GM06990 (cell line): Measurements from ENCODE around the gene MYO15A.

ENCODE experiments used
- DNase-seq: peaks from one replicate; pipeline ENCODE4 v3.0.0-alpha.2; 2011; ENCODE audit not compliant: insufficient read length; ENCODE audit errors: extremely low read depth
- H3K27me3 ChIP-seq: replicated peaks from 2 replicates; pipeline ENCODE4 v1.6.0; 2011; ENCODE audit warnings: low read length; ENCODE audit not compliant: control insufficient read depth, insufficient read depth
- H3K36me3 ChIP-seq: 2 replicates; pipeline ENCODE4 v1.5.1; 2011; ENCODE audit warnings: low read length; ENCODE audit not compliant: control insufficient read depth, insufficient read depth
- H3K4me3 ChIP-seq: replicated peaks from 2 replicates; pipeline ENCODE4 v1.5.1; 2011; ENCODE audit warnings: low read depth, mild to moderate bottlenecking, control low read depth, low read length
- CTCF ChIP-seq: IDR thresholded peaks from 2 replicates; pipeline ENCODE4 v1.5.1; 2011; ENCODE audit warnings: low read length, control low read depth, mild to moderate bottlenecking, inconsistent platforms; ENCODE audit not compliant: insufficient read depth, poor library complexity, severe bottlenecking

MYO15A gene

GRCh38 chr17:18145811-18146210 is 37.3 kb downstream of the MYO15A start:
- TF ChIP-seq CTCF: no peak
- DNase-seq: no peak
- H3K4me3 ChIP-seq: no peak overlapping the region
- H3K27me3 ChIP-seq: no peaks in the 10 kb centered on the region; the same call in 1 of the 2 replicates
- no peaks in the 10 kb centered on the region for H3K36me3 ChIP-seq

DNA sequence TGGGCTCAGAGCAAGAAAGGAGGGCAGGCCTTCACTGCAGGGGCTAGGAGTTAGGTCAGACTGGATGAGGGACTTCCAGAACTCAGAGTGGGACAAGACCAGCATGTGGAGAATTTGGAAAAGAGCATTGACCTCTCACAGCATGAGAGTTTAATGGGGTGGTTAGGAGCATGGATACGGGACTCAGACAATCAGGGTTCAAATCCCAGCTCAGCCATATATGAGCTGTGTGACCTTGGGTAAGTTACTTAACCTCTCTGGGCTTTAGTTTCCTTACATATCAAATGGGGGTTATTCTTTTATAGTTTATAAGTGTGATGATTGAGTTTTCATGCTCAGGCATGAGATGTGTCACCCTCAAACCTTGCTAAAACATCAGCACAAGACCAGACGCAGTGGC is 37.7 kb downstream of the MYO15A start:
- DNase-seq: no peak
- no peaks in the 10 kb centered on the region; the same call in 1 of the 2 replicates for H3K27me3 ChIP-seq
- TF ChIP-seq CTCF: no peak
- no peaks in the 10 kb centered on the region for H3K36me3 ChIP-seq
- no peak overlapping the region for H3K4me3 ChIP-seq

- Histone ChIP-seq H3K27me3 (no peaks in the 10 kb centered on the region; the same call in 1 of the 2 replicates), H3K4me3 (no peak overlapping the region), H3K36me3 (no peaks in the 10 kb centered on the region)
- no peak for DNase-seq
- TF ChIP-seq CTCF: no peak
Measured at GRCh38 chr17:18146980-18147379, 38.4 kb downstream of the MYO15A start.

- no peak for TF ChIP-seq CTCF
- Histone ChIP-seq H3K36me3 (no peaks in the 10 kb centered on the region), H3K27me3 (no peaks in the 10 kb centered on the region; the same call in 1 of the 2 replicates), H3K4me3 (no peak overlapping the region)
- no peak for DNase-seq
Measured at GRCh38 chr17:18148586-18148985, 40.0 kb downstream of the MYO15A start.

DNA sequence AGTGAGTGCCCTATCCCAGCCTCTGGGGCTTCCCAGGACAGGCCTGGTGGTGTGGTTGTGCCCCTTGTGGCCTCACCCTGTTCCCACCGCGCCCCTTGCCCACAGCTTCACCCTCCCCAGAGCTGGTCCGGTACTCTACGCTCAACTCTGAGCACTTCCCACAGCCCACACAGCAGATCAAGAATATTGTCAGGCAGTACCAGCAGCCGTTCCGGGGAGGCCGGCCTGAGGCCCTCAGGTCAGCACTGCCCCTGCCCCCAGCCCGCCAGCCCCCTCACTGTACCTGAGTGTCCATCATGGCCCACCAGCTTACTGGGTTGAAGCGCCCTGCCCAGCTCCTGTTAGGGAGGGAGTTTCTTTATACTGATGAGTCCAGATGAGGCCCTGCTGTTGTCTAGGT is 42.7 kb downstream of the MYO15A start:
- no peak for TF ChIP-seq CTCF
- H3K36me3 ChIP-seq: no peaks in the 10 kb centered on the region
- no peak overlapping the region for H3K4me3 ChIP-seq
- DNase-seq: no peak
- H3K27me3 ChIP-seq: no peaks in the 10 kb centered on the region; the same call in 1 of the 2 replicates

- no peak for TF ChIP-seq CTCF
- Histone ChIP-seq H3K27me3 (no peaks in the 10 kb centered on the region; the same call in 1 of the 2 replicates), H3K36me3 (no peaks in the 10 kb centered on the region), H3K4me3 (no peak overlapping the region)
- no peak for DNase-seq
Measured at GRCh38 chr17:18155179-18155578, 46.6 kb downstream of the MYO15A start.
